Measurements from ENCODE around the gene SCAMP1.

DNA sequence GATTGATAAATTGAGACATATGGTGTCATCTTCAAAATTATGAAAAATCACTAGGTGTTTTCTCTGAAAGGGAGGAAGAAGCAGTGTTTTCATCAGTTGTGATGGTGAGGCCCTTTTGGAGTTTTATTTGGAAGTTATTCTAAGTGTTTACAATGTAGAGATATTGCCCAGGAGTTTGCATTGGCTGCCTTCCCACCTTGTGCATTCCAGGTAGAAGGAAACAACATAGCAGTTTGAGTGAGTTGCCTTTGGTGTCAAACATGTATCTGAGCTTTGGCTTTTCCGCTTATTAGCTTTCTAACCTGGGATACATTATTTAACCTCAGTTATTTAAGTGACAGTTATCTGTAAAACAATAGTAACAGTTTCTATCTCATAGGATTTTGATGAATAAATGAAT, 122.5 kb downstream of the SCAMP1 start:
- TF ChIP-seq, protein P1, sequence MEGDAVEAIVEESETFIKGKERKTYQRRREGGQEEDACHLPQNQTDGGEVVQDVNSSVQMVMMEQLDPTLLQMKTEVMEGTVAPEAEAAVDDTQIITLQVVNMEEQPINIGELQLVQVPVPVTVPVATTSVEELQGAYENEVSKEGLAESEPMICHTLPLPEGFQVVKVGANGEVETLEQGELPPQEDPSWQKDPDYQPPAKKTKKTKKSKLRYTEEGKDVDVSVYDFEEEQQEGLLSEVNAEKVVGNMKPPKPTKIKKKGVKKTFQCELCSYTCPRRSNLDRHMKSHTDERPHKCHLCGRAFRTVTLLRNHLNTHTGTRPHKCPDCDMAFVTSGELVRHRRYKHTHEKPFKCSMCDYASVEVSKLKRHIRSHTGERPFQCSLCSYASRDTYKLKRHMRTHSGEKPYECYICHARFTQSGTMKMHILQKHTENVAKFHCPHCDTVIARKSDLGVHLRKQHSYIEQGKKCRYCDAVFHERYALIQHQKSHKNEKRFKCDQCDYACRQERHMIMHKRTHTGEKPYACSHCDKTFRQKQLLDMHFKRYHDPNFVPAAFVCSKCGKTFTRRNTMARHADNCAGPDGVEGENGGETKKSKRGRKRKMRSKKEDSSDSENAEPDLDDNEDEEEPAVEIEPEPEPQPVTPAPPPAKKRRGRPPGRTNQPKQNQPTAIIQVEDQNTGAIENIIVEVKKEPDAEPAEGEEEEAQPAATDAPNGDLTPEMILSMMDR (IDR thresholded peaks at IDR 0.05): no peak
- TF ChIP-seq POLR2A (IDR thresholded peaks at IDR 0.05): no peak

Data from uterus (tissue), 2 donors.